LNCaP clone FGC (cell line): ENCODE results near the gene C17orf58.

Source experiments
- DNase-seq: peaks from one replicate; pipeline ENCODE4 v3.0.0-alpha.2; 2011; ENCODE audit warnings: low read depth
- H3K4me3 ChIP-seq: 2 replicates; pipeline ENCODE4 v1.5.1; 2011; ENCODE audit warnings: mild to moderate bottlenecking, low read depth, low read length, control low read depth
- TF ChIP-seq, protein P1 (sequence below): IDR thresholded peaks from 2 replicates; pipeline ENCODE4 v1.5.1; 2012; ENCODE audit warnings: mild to moderate bottlenecking; ENCODE audit not compliant: control insufficient read depth, insufficient read depth; ENCODE audit errors: extremely low read depth

C17orf58 gene

DNA sequence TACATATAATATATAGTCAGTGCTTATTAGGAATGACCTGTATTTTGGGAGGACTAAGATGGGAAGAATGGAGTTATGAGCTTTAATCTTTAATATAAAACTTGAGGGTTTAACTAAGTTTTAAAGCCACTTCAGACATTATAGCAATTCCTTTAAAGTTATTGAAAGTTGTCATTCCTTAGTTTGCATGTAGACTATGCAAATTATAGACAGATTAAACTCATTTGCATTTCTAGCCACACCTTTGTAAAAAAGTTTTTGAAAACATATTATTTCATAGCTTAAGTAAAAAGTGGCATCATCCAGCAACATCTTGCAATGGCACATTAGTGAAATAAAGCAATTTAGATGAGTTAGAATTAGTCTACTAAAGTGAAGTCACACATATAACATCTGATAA, 49.8 kb downstream of the C17orf58 start:
- DNase-seq = no peak
- H3K4me3 ChIP-seq = no peak overlapping the region
- TF ChIP-seq, protein P1, sequence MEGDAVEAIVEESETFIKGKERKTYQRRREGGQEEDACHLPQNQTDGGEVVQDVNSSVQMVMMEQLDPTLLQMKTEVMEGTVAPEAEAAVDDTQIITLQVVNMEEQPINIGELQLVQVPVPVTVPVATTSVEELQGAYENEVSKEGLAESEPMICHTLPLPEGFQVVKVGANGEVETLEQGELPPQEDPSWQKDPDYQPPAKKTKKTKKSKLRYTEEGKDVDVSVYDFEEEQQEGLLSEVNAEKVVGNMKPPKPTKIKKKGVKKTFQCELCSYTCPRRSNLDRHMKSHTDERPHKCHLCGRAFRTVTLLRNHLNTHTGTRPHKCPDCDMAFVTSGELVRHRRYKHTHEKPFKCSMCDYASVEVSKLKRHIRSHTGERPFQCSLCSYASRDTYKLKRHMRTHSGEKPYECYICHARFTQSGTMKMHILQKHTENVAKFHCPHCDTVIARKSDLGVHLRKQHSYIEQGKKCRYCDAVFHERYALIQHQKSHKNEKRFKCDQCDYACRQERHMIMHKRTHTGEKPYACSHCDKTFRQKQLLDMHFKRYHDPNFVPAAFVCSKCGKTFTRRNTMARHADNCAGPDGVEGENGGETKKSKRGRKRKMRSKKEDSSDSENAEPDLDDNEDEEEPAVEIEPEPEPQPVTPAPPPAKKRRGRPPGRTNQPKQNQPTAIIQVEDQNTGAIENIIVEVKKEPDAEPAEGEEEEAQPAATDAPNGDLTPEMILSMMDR = no peak

DNA sequence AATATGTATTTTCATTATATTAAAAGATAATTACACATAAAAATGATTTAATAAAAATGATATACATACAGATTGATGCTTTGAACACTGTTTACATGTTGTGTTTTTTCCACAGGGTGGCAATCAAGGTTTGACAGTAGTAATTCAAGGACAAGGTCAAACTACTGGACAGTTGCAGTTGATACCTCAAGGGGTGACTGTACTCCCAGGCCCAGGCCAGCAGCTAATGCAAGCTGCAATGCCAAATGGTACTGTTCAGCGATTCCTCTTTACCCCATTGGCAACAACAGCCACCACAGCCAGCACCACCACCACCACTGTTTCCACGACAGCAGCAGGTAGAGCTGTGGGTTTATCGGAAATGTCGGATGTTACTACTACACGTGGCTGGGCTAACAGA, 52.2 kb downstream of the C17orf58 start:
- TF ChIP-seq, protein P1 = no peak
- DNase-seq = no peak
- H3K4me3 ChIP-seq = no peak overlapping the region

DNA sequence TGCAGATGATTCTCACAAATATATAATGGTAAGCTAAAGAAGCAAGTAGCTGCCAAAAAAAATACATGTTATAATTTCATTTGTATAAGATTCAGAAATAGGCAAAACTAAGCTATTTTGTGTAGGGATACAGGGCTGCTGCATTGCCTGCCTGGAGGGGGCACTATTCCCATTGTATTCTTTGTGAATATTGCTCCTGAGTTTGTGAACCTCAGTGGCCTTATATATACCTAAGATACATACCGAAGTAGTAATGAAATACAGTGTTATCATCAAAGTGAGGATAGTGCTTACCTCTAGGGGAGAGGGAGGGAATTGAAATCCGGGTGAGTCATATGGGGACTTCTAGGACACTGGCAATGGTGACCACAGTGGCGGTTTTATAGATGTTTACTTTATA, 53.5 kb downstream of the C17orf58 start:
- no peak overlapping the region for H3K4me3 ChIP-seq
- DNase-seq = no peak
- TF ChIP-seq, protein P1 = peak; percentile 48
